Endothelial cell (in vitro differentiated cells): ENCODE data around the gene MSANTD1. TPM values are rescaled to one million over a fixed set of nuclear protein-coding genes. Genes with fewer than 3 reads are reported as not detected.

Experiments used
- DNase-seq: peaks from one replicate; pipeline ENCODE4 v3.0.0; 2021; ENCODE audit warnings: low spot score
- H3K27ac Mint-ChIP-seq: one replicate; pipeline ENCODE4 v1.8.0; 2021; ENCODE audit warnings: mixed read lengths, inconsistent platforms; ENCODE audit not compliant: unreplicated experiment
- H3K27me3 Mint-ChIP-seq: one replicate; pipeline ENCODE4 v1.8.0; 2021; ENCODE audit warnings: mild to moderate bottlenecking, moderate library complexity, mixed read lengths, inconsistent platforms; ENCODE audit not compliant: unreplicated experiment
- H3K36me3 Mint-ChIP-seq: one replicate; pipeline ENCODE4 v1.8.0; 2021; ENCODE audit warnings: mild to moderate bottlenecking, low read depth, mixed read lengths, inconsistent platforms; ENCODE audit not compliant: unreplicated experiment
- H3K4me1 Mint-ChIP-seq: one replicate; pipeline ENCODE4 v1.8.0; 2021; ENCODE audit warnings: mild to moderate bottlenecking, mixed read lengths, inconsistent platforms; ENCODE audit not compliant: unreplicated experiment
- H3K4me3 Mint-ChIP-seq: one replicate; pipeline ENCODE4 v1.8.0; 2021; ENCODE audit warnings: mild to moderate bottlenecking, mixed read lengths, inconsistent platforms; ENCODE audit not compliant: unreplicated experiment
- H3K9me3 Mint-ChIP-seq: one replicate; pipeline ENCODE4 v1.8.0; 2021; ENCODE audit warnings: mixed read lengths, inconsistent platforms; ENCODE audit not compliant: unreplicated experiment
- CTCF ChIP-seq: fragments of 200-600 bp; sonication (generic); IDR thresholded peaks from one replicate; pipeline ENCODE4 v1.5.0; 2021; ENCODE audit warnings: antibody characterized with exemption; ENCODE audit not compliant: unreplicated experiment
- total RNA-seq: library from RNA; stranded (reverse); fragmentation: NEBNext Ultra II Directional; extraction: Animal tissue kit (Norgen Biotek cat#: 25700); gene quantifications from one replicate; pipeline ENCODE4 v1.2.1, GENCODE V29; 2021; ENCODE audit not compliant: unreplicated experiment

The MSANTD1 gene
- total RNA-seq, 1 donor from 2014 or later: 0.97 TPM

- Mint-ChIP-seq H3K4me1 (no peaks in the 10 kb centered on the region), H3K4me3 (no peak overlapping the region), H3K36me3 (peaks cover 53% of the 10 kb centered on the region)
Measured at GRCh38 chr4:3227878-3228675, 20.9 kb upstream of the MSANTD1 start.

GRCh38 chr4:3228881-3229280 is 20.1 kb upstream of the MSANTD1 start:
- Mint-ChIP-seq H3K4me3 (peak overlapping the region; percentile 77), H3K27me3 (peaks cover 8% of the 10 kb centered on the region), H3K9me3 (no peaks in the 10 kb centered on the region), H3K36me3 (peaks cover 53% of the 10 kb centered on the region), H3K4me1 (no peaks in the 10 kb centered on the region), H3K27ac (no peak overlapping the region)
- TF ChIP-seq CTCF: no peak
- no peak for DNase-seq

More at GRCh38 chr4:3227878-3228675, 20.9 kb upstream of the MSANTD1 start:
- no peak overlapping the region for H3K27ac Mint-ChIP-seq
- DNase-seq: no peak
- no peaks in the 10 kb centered on the region for H3K9me3 Mint-ChIP-seq
- peaks cover 10% of the 10 kb centered on the region for H3K27me3 Mint-ChIP-seq
- TF ChIP-seq CTCF: no peak

GRCh38 chr4:3229328-3229727 is 19.6 kb upstream of the MSANTD1 start:
- Mint-ChIP-seq H3K4me3 (peak overlapping the region; percentile 77), H3K4me1 (no peaks in the 10 kb centered on the region), H3K9me3 (no peaks in the 10 kb centered on the region), H3K27ac (no peak overlapping the region), H3K27me3 (peaks cover 6% of the 10 kb centered on the region), H3K36me3 (peaks cover 51% of the 10 kb centered on the region)
- no peak for DNase-seq
- no peak for TF ChIP-seq CTCF

- H3K36me3 Mint-ChIP-seq: peaks cover 51% of the 10 kb centered on the region
- peaks cover 11% of the 10 kb centered on the region for H3K27me3 Mint-ChIP-seq
- no peak overlapping the region for H3K27ac Mint-ChIP-seq
- no peaks in the 10 kb centered on the region for H3K4me1 Mint-ChIP-seq
- no peak for TF ChIP-seq CTCF
- H3K9me3 Mint-ChIP-seq: no peaks in the 10 kb centered on the region
- DNase-seq: no peak
- peak overlapping the region; percentile 77 for H3K4me3 Mint-ChIP-seq
Measured at GRCh38 chr4:3229964-3230363, 19.0 kb upstream of the MSANTD1 start.

- no peaks in the 10 kb centered on the region for H3K9me3 Mint-ChIP-seq
- no peak for DNase-seq
- H3K27me3 Mint-ChIP-seq: peaks cover 14% of the 10 kb centered on the region
- no peak for TF ChIP-seq CTCF
- H3K4me3 Mint-ChIP-seq: peak overlapping the region; percentile 56
- peaks cover 51% of the 10 kb centered on the region for H3K36me3 Mint-ChIP-seq
- no peaks in the 10 kb centered on the region for H3K4me1 Mint-ChIP-seq
- no peak overlapping the region for H3K27ac Mint-ChIP-seq
Measured at GRCh38 chr4:3231471-3231870, 17.5 kb upstream of the MSANTD1 start.
